ENCODE measurements around the gene MYH16. TPM values are rescaled to one million over a fixed set of nuclear protein-coding genes. Genes with fewer than 3 reads are reported as not detected.

The MYH16 gene
- total RNA-seq, 2 experiments from 2014 or later = not detected

- DNase-seq = no peak
- Mint-ChIP-seq H3K27me3 (ENCODE audit: low read depth) (peaks cover 3% of the 10 kb centered on the region), H3K4me1 (ENCODE audit: low read depth) (no peaks in the 10 kb centered on the region), H3K9me3 (no peaks in the 10 kb centered on the region), H3K4me3 (no peak overlapping the region), H3K36me3 (ENCODE audit: low read depth) (no peaks in the 10 kb centered on the region), H3K27ac (no peak overlapping the region)
- CTCF ChIA-PET = no interaction called here
- intact Hi-C loops (cut with micrococcal nuclease) = no loop called here
Observed at GRCh38 chr7:99244939-99245338, 27.7 kb upstream of the MYH16 start.

GRCh38 chr7:99248391-99249095 is 24.1 kb upstream of the MYH16 start:
- CTCF ChIA-PET = interaction anchor here (0.6 kb wide), 1 partner anchor 69 kb away, joined by 3 read pairs; no protein-coding TSS in a partner anchor
- Mint-ChIP-seq H3K27ac (no peak overlapping the region), H3K4me1 (ENCODE audit: low read depth) (no peaks in the 10 kb centered on the region), H3K36me3 (ENCODE audit: low read depth) (no peaks in the 10 kb centered on the region), H3K9me3 (no peaks in the 10 kb centered on the region), H3K4me3 (no peak overlapping the region), H3K27me3 (ENCODE audit: low read depth) (no peaks in the 10 kb centered on the region)
- DNase-seq = no peak
- intact Hi-C loops (cut with micrococcal nuclease) = no loop called here

- no peaks in the 10 kb centered on the region for H3K36me3 Mint-ChIP-seq (ENCODE audit: low read depth)
- no peaks in the 10 kb centered on the region for H3K9me3 Mint-ChIP-seq
- no peak overlapping the region for H3K27ac Mint-ChIP-seq
- intact Hi-C loops (cut with micrococcal nuclease) = no loop called here
- DNase-seq = no peak
- no peaks in the 10 kb centered on the region for H3K4me1 Mint-ChIP-seq (ENCODE audit: low read depth)
- H3K27me3 Mint-ChIP-seq (ENCODE audit: low read depth) = no peaks in the 10 kb centered on the region
- CTCF ChIA-PET = no interaction called here
- no peak overlapping the region for H3K4me3 Mint-ChIP-seq
Observed at GRCh38 chr7:99249985-99250575, 22.6 kb upstream of the MYH16 start.

- Mint-ChIP-seq H3K27ac (no peak overlapping the region), H3K36me3 (ENCODE audit: low read depth) (no peaks in the 10 kb centered on the region), H3K9me3 (no peaks in the 10 kb centered on the region), H3K27me3 (ENCODE audit: low read depth) (no peaks in the 10 kb centered on the region), H3K4me1 (ENCODE audit: low read depth) (no peaks in the 10 kb centered on the region), H3K4me3 (no peak overlapping the region)
- DNase-seq = no peak
- CTCF ChIA-PET = interaction anchor here (0.6 kb wide), 1 partner anchor 71 kb away, joined by 3 read pairs; no protein-coding TSS in a partner anchor
- intact Hi-C loops (cut with micrococcal nuclease) = no loop called here
Observed at GRCh38 chr7:99252166-99252895, 20.3 kb upstream of the MYH16 start.

GRCh38 chr7:99253369-99253768 is 19.3 kb upstream of the MYH16 start:
- intact Hi-C loops (cut with micrococcal nuclease) = no loop called here
- no peaks in the 10 kb centered on the region for H3K27me3 Mint-ChIP-seq (ENCODE audit: low read depth)
- H3K36me3 Mint-ChIP-seq (ENCODE audit: low read depth) = no peaks in the 10 kb centered on the region
- no peak overlapping the region for H3K4me3 Mint-ChIP-seq
- CTCF ChIA-PET = no interaction called here
- H3K4me1 Mint-ChIP-seq (ENCODE audit: low read depth) = no peaks in the 10 kb centered on the region
- H3K9me3 Mint-ChIP-seq = no peaks in the 10 kb centered on the region
- no peak overlapping the region for H3K27ac Mint-ChIP-seq
- DNase-seq = no peak

- intact Hi-C loops (cut with micrococcal nuclease) = no loop called here
- H3K27ac Mint-ChIP-seq = no peak overlapping the region
- no peaks in the 10 kb centered on the region for H3K4me1 Mint-ChIP-seq (ENCODE audit: low read depth)
Observed at GRCh38 chr7:99254390-99254789, 18.2 kb upstream of the MYH16 start.

GRCh38 chr7:99255463-99255862 is 17.2 kb upstream of the MYH16 start:
- no peaks in the 10 kb centered on the region for H3K36me3 Mint-ChIP-seq (ENCODE audit: low read depth)
- no peak overlapping the region for H3K27ac Mint-ChIP-seq

More at GRCh38 chr7:99254390-99254789, 18.2 kb upstream of the MYH16 start:
- Mint-ChIP-seq H3K36me3 (ENCODE audit: low read depth) (no peaks in the 10 kb centered on the region), H3K4me3 (no peak overlapping the region), H3K27me3 (ENCODE audit: low read depth) (no peaks in the 10 kb centered on the region), H3K9me3 (no peaks in the 10 kb centered on the region)
- CTCF ChIA-PET = no interaction called here
- DNase-seq = no peak

GRCh38 chr7:99257065-99257464 is 15.6 kb upstream of the MYH16 start:
- CTCF ChIA-PET = no interaction called here
- H3K27ac Mint-ChIP-seq = no peak overlapping the region
- intact Hi-C loops (cut with micrococcal nuclease) = no loop called here
- H3K9me3 Mint-ChIP-seq = no peaks in the 10 kb centered on the region
- DNase-seq = no peak
- H3K36me3 Mint-ChIP-seq (ENCODE audit: low read depth) = no peaks in the 10 kb centered on the region
- H3K4me1 Mint-ChIP-seq (ENCODE audit: low read depth) = no peaks in the 10 kb centered on the region
- no peaks in the 10 kb centered on the region for H3K27me3 Mint-ChIP-seq (ENCODE audit: low read depth)
- H3K4me3 Mint-ChIP-seq = no peak overlapping the region

More at GRCh38 chr7:99255463-99255862, 17.2 kb upstream of the MYH16 start:
- CTCF ChIA-PET = no interaction called here
- Mint-ChIP-seq H3K9me3 (no peaks in the 10 kb centered on the region), H3K4me1 (ENCODE audit: low read depth) (no peaks in the 10 kb centered on the region), H3K4me3 (no peak overlapping the region), H3K27me3 (ENCODE audit: low read depth) (no peaks in the 10 kb centered on the region)
- intact Hi-C loops (cut with micrococcal nuclease) = no loop called here
- no peak for DNase-seq

GRCh38 chr7:99257675-99258074 is 15.0 kb upstream of the MYH16 start:
- no peak overlapping the region for H3K4me3 Mint-ChIP-seq
- DNase-seq = no peak
- CTCF ChIA-PET = no interaction called here
- no peaks in the 10 kb centered on the region for H3K9me3 Mint-ChIP-seq
- no peaks in the 10 kb centered on the region for H3K4me1 Mint-ChIP-seq (ENCODE audit: low read depth)
- H3K27me3 Mint-ChIP-seq (ENCODE audit: low read depth) = no peaks in the 10 kb centered on the region
- intact Hi-C loops (cut with micrococcal nuclease) = no loop called here
- H3K36me3 Mint-ChIP-seq (ENCODE audit: low read depth) = no peaks in the 10 kb centered on the region
- no peak overlapping the region for H3K27ac Mint-ChIP-seq

- Mint-ChIP-seq H3K27ac (no peak overlapping the region), H3K36me3 (ENCODE audit: low read depth) (no peaks in the 10 kb centered on the region), H3K4me1 (ENCODE audit: low read depth) (no peaks in the 10 kb centered on the region), H3K27me3 (ENCODE audit: low read depth) (no peaks in the 10 kb centered on the region), H3K4me3 (no peak overlapping the region), H3K9me3 (no peaks in the 10 kb centered on the region)
- DNase-seq = no peak
- CTCF ChIA-PET = no interaction called here
- intact Hi-C loops (cut with micrococcal nuclease) = no loop called here
Observed at GRCh38 chr7:99258501-99258900, 14.1 kb upstream of the MYH16 start.

- CTCF ChIA-PET = no interaction called here
- H3K27me3 Mint-ChIP-seq (ENCODE audit: low read depth) = no peaks in the 10 kb centered on the region
- no peak overlapping the region for H3K4me3 Mint-ChIP-seq
- H3K27ac Mint-ChIP-seq = no peak overlapping the region
- intact Hi-C loops (cut with micrococcal nuclease) = no loop called here
- no peaks in the 10 kb centered on the region for H3K36me3 Mint-ChIP-seq (ENCODE audit: low read depth)
- DNase-seq = no peak
- H3K9me3 Mint-ChIP-seq = no peaks in the 10 kb centered on the region
- H3K4me1 Mint-ChIP-seq (ENCODE audit: low read depth) = no peaks in the 10 kb centered on the region
Observed at GRCh38 chr7:99260395-99260794, 12.2 kb upstream of the MYH16 start.

GRCh38 chr7:99261646-99262045 is 11.0 kb upstream of the MYH16 start:
- CTCF ChIA-PET = interaction anchor here (1.2 kb wide), 1 partner anchor 13 kb away, joined by 4 read pairs; no protein-coding TSS in a partner anchor
- Mint-ChIP-seq H3K27ac (no peak overlapping the region), H3K9me3 (no peaks in the 10 kb centered on the region), H3K4me3 (no peak overlapping the region), H3K4me1 (ENCODE audit: low read depth) (no peaks in the 10 kb centered on the region), H3K36me3 (ENCODE audit: low read depth) (no peaks in the 10 kb centered on the region), H3K27me3 (ENCODE audit: low read depth) (peaks cover 3% of the 10 kb centered on the region)
- DNase-seq = no peak
- intact Hi-C loops (cut with micrococcal nuclease) = no loop called here
